GM23248 (cell line): ENCODE data around the gene THG1L.
"Not testable (repeated sequence)": the region's sequence is repeated elsewhere in the genome, so short reads cannot be mapped to it uniquely, and the experiment has no call there.

Experiments used
- EZH2 ChIP-seq: fragments of 200-600 bp; sonication (generic); IDR thresholded peaks from 2 replicates; pipeline ENCODE4 v1.6.1; 2018; ENCODE audit warnings: antibody characterized with exemption, mild to moderate bottlenecking; ENCODE audit not compliant: insufficient read depth, poor library complexity, severe bottlenecking
- EZH2phosphoT487 ChIP-seq: fragments of 200-600 bp; sonication (generic); IDR thresholded peaks from 2 replicates; pipeline ENCODE4 v1.6.1; 2018; ENCODE audit warnings: antibody characterized with exemption, moderate library complexity, mild to moderate bottlenecking, low read depth; ENCODE audit not compliant: insufficient read depth

- TF ChIP-seq EZH2phosphoT487, EZH2: not testable (repeated sequence)
Measured at GRCh38 chr5:157698674-157699073, 32.5 kb upstream of the THG1L start.
